HG03159 (cell line): ENCODE results near the gene RHCE.
"Not testable (repeated sequence)": the region's sequence is repeated elsewhere in the genome, so short reads cannot be mapped to it uniquely, and the experiment has no call there.

ENCODE experiments used
- ATAC-seq: cut with Tn5 transposase; IDR thresholded peaks from one replicate; pipeline ENCODE4 v1.9.1; 2021; ENCODE audit warnings: mild to moderate bottlenecking, moderate library complexity; ENCODE audit not compliant: unreplicated experiment

RHCE gene

GRCh38 chr1:25402947-25403803 is 17.4 kb downstream of the RHCE start:
- not testable (repeated sequence) for ATAC-seq

GRCh38 chr1:25398079-25398478 is 22.5 kb downstream of the RHCE start:
- not testable (repeated sequence) for ATAC-seq

- not testable (repeated sequence) for ATAC-seq
Measured at GRCh38 chr1:25397549-25397948, 23.1 kb downstream of the RHCE start.

- no peak for ATAC-seq
Measured at GRCh38 chr1:25392841-25393240, 27.8 kb downstream of the RHCE start.

- ATAC-seq: not testable (repeated sequence)
Measured at GRCh38 chr1:25389721-25390120, 30.9 kb downstream of the RHCE start.

- not testable (repeated sequence) for ATAC-seq
Measured at GRCh38 chr1:25388691-25389090, 31.9 kb downstream of the RHCE start.

GRCh38 chr1:25387096-25387495 is 33.5 kb downstream of the RHCE start:
- not testable (repeated sequence) for ATAC-seq

GRCh38 chr1:25383875-25384274 is 36.8 kb downstream of the RHCE start:
- not testable (repeated sequence) for ATAC-seq

GRCh38 chr1:25383090-25383489 is 37.5 kb downstream of the RHCE start:
- ATAC-seq: not testable (repeated sequence)

GRCh38 chr1:25382543-25382942 is 38.1 kb downstream of the RHCE start:
- not testable (repeated sequence) for ATAC-seq

- ATAC-seq: not testable (repeated sequence)
Measured at GRCh38 chr1:25378367-25378766, 42.3 kb downstream of the RHCE start.

- not testable (repeated sequence) for ATAC-seq
Measured at GRCh38 chr1:25371757-25372156, 48.9 kb downstream of the RHCE start.

GRCh38 chr1:25369691-25370271 is 50.8 kb downstream of the RHCE start:
- ATAC-seq: not testable (repeated sequence)

- no peak for ATAC-seq
Measured at GRCh38 chr1:25369241-25369640, 51.4 kb downstream of the RHCE start.

GRCh38 chr1:25362634-25363559 is 57.7 kb downstream of the RHCE start:
- not testable (repeated sequence) for ATAC-seq

GRCh38 chr1:25361901-25362300 is 58.7 kb downstream of the RHCE start:
- ATAC-seq: no peak

- no peak for ATAC-seq
Measured at GRCh38 chr1:25360596-25361581, 59.7 kb downstream of the RHCE start.

- ATAC-seq: no peak
Measured at GRCh38 chr1:25356848-25357247, 63.8 kb downstream of the RHCE start.

- no peak for ATAC-seq
Measured at GRCh38 chr1:25356441-25356840, 64.2 kb downstream of the RHCE start.

GRCh38 chr1:25355841-25356395 is 64.7 kb downstream of the RHCE start:
- ATAC-seq: no peak
